Upper lobe of left lung (tissue), 6 donors: ENCODE results near the gene GPC1. TPM values are rescaled to one million over a fixed set of nuclear protein-coding genes. Genes with fewer than 3 reads are reported as not detected.
A peak's percentile ranks its signal among the peaks of the same experiment; 100 is the strongest.

ENCODE experiments used
- ATAC-seq, 2 donors: fragments of 200-7000 bp; cut with Tn5 transposase; one replicate each; pipeline ENCODE4 v1.9.1; 2022; ENCODE audit warnings: mild to moderate bottlenecking in 2 of 2, moderate library complexity in 2 of 2; ENCODE audit not compliant: low FRiP score in 2 of 2
- DNase-seq, 2 donors: peaks; one replicate each; pipeline ENCODE4 v3.0.0-alpha.2; 2019 to 2020
- H3K27ac ChIP-seq, 4 donors: fragments of 200-600 bp; sonication (generic); one replicate each; pipeline ENCODE4 v1.5.1; 2016 to 2019
- H3K27me3 ChIP-seq, 4 donors: fragments of 200-600 bp; sonication (generic); one replicate each; pipeline ENCODE4 v1.5.1; 2017 to 2019
- H3K36me3 ChIP-seq, 4 donors: fragments of 200-600 bp; sonication (generic); one replicate each; pipeline ENCODE4 v1.5.1; 2016 to 2019
- H3K4me1 ChIP-seq, 4 donors: fragments of 200-600 bp; sonication (generic); one replicate each; pipeline ENCODE4 v1.5.1; 2018 to 2019
- H3K4me3 ChIP-seq, 4 donors: fragments of 200-600 bp; sonication (generic); one replicate each; pipeline ENCODE4 v1.5.1; 2017 to 2019; ENCODE audit warnings: mild to moderate bottlenecking in 2 of 4, moderate library complexity in 1 of 4
- H3K9me3 ChIP-seq, 4 donors: fragments of 200-600 bp; sonication (generic); one replicate each; pipeline ENCODE4 v1.5.1; 2018 to 2019
- EP300 ChIP-seq, 4 donors: sonication (generic); formaldehyde crosslinking; IDR thresholded peaks; one replicate each; pipeline ENCODE4 v1.5.1; 2017; ENCODE audit warnings: antibody characterized with exemption in 4 of 4, control low read depth in 2 of 4
- POLR2A ChIP-seq, 4 donors: fragments of 450-650 bp; IDR thresholded peaks; one replicate each; pipeline ENCODE4 v1.5.1; 2016 to 2017; ENCODE audit warnings: antibody characterized with exemption in 4 of 4, mild to moderate bottlenecking in 2 of 4
- POLR2AphosphoS5 ChIP-seq, 2 donors: sonication (generic); formaldehyde crosslinking; IDR thresholded peaks; one replicate each; pipeline ENCODE4 v1.5.1; 2017; ENCODE audit warnings: antibody characterized with exemption in 2 of 2
- WGBS, 2 donors: methylation state at CpG; one replicate each; pipeline ENCODE4 v1.1.5; 2017 to 2018; 5-methylcytosine and 5-hydroxymethylcytosine counted together
- total RNA-seq, 6 donors: library from RNA; depleted of rRNA in 4 of 6; stranded (reverse); fragments of >200 nt in 4 of 6; gene quantifications; one replicate each; pipeline versions ENCODE4 v1.1.0 to v1.2.1, GENCODE V29; 2016 to 2021
- TF ChIP-seq, protein P1 (sequence below), 6 experiments: fragments of 450-650 bp in 4 of 6; fragments of 200-600 bp in 2 of 6; sonication (generic) in 2 of 6; IDR thresholded peaks; one replicate each; pipeline ENCODE4 v1.5.1; 2016 to 2019; ENCODE audit warnings: antibody characterized with exemption in 6 of 6
- donor health status: DM: no; HTN: no; CAD: no; lungs with moderate emphysema.
- donor health status: DM: no; HTN: yes; CAD: no; lungs with severe emphysema.

Gene GPC1
- total RNA-seq, 6 donors from 2014 or later = 16.8 to 45.5 (median 33.2) TPM

DNA sequence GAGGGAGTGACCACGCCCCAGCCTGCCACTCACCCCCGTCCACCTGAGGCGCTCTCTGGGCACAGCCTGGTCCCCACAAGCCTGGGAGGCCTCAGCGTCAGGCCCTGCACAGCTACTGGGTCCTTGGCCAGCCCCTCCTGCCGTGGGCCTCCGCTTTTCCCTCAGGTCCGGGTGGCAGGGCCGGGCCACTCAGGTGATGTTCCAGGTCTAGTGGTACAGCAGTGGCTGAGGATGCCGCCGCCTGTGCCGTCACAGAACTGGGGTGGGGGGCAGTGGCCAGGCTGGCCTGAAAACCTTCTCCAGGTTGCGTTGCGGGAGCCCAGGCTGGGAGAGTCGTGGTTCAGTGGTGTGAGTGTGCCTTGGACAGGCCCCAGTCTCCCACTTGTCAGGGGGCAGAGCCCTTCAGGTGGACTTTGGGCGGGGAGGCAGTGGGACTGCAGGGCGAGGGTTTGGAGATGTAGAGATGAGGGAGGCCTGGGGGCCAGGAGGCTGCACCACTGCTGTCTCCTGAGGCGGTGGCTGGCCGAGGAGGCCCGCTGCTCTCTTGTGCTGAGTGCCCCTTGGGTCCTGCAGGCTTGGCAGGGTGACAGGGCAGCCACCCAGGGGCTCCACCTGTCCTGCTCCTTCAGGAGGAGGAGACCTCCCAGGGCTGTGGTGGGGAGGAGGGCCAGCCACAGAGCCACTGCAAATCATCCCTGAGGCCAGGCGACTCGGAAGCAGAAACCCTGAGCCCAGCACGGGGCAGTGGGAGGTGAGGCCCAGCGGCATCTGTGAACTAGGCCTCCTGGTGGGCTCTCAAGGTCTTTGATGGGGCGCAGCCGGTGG lies 7.6 kb downstream of the GPC1 start:
- TF ChIP-seq, protein P1, sequence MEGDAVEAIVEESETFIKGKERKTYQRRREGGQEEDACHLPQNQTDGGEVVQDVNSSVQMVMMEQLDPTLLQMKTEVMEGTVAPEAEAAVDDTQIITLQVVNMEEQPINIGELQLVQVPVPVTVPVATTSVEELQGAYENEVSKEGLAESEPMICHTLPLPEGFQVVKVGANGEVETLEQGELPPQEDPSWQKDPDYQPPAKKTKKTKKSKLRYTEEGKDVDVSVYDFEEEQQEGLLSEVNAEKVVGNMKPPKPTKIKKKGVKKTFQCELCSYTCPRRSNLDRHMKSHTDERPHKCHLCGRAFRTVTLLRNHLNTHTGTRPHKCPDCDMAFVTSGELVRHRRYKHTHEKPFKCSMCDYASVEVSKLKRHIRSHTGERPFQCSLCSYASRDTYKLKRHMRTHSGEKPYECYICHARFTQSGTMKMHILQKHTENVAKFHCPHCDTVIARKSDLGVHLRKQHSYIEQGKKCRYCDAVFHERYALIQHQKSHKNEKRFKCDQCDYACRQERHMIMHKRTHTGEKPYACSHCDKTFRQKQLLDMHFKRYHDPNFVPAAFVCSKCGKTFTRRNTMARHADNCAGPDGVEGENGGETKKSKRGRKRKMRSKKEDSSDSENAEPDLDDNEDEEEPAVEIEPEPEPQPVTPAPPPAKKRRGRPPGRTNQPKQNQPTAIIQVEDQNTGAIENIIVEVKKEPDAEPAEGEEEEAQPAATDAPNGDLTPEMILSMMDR (IDR thresholded peaks at IDR 0.05) = no peak
- TF ChIP-seq EP300 (IDR thresholded peaks at IDR 0.05) = no peak
- TF ChIP-seq POLR2A (IDR thresholded peaks at IDR 0.05) = no peak
- no peak for TF ChIP-seq POLR2AphosphoS5 (IDR thresholded peaks at IDR 0.05)
- 85 to 86% methylated on average over 5 to 23 of the region's 25 CpGs for WGBS, 2 donors
- peak in 1 of 2 donors; percentile 80 for DNase-seq

DNA sequence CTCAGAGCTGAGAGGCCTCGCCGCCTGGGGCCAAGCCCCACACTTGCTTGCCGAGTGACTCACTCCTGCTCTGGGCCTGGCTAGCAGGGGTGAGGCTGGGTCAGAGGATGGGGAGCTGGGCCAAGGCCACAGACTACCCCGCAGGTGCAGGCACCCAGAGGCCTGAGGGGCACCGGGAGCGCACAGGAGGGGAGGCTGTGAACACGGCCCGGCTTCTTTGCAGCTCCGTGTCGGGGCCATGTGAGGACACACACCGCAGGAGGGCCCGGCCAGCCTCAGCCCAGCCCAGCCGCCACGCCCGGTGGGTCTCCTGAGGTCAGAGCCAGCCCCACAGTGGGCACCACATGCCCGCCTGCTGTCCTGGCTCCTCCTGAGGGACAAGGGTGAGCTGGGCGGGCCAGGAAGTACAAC lies 8.4 kb downstream of the GPC1 start:
- peak in 1 of 2 donors; percentile 79 for DNase-seq
- Histone ChIP-seq H3K36me3 (no peaks in the 10 kb centered on the region), H3K27ac (no peak overlapping the region), H3K4me3 (no peak overlapping the region), H3K9me3 (no peaks in the 10 kb centered on the region), H3K4me1 (no peaks in the 10 kb centered on the region), H3K27me3 (no peaks in the 10 kb centered on the region)
- TF ChIP-seq POLR2AphosphoS5 (IDR thresholded peaks at IDR 0.05) (no peak), POLR2A (IDR thresholded peaks at IDR 0.05) (no peak), EP300 (IDR thresholded peaks at IDR 0.05) (no peak)
- WGBS, 2 donors = 90% methylated on average over 14 of the region's 17 CpGs; no CpG with 5 or more reads in 1 of the 2 donors
- ATAC-seq = no peak

More for the DNA sequence above, 7.6 kb downstream of the GPC1 start:
- Histone ChIP-seq H3K27ac (no peak overlapping the region), H3K36me3 (no peaks in the 10 kb centered on the region), H3K9me3 (no peaks in the 10 kb centered on the region), H3K27me3 (no peaks in the 10 kb centered on the region), H3K4me1 (peaks cover 0 to 2% (median 0%) of the 10 kb centered on the region in 4 donors), H3K4me3 (no peak overlapping the region)
- no peak for ATAC-seq

DNA sequence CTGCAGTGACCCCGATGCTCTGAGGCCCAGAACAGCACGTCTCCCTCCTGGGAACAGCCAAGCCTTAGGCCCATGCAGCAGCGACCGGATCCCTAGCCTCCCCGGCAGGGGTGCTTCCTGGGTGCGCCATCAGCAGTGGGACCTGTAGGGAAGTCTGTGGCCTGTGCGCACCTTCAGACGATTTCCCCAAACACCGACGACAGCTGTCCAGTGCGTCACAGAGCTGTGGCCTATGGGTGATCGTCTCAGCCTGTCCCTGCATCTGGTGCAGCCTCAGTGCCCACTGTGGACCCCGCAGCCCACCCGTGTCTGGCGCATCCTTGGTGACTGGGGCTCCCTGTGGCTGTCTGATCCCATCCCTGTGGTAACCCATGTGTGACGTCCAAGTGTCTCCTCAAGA lies 9.0 kb downstream of the GPC1 start:
- no peak overlapping the region for H3K27ac ChIP-seq
- H3K4me3 ChIP-seq = no peak overlapping the region
- H3K9me3 ChIP-seq = no peaks in the 10 kb centered on the region
- peak in 1 of 2 donors; percentile 68 for DNase-seq
- no peaks in the 10 kb centered on the region for H3K27me3 ChIP-seq
- no peaks in the 10 kb centered on the region for H3K36me3 ChIP-seq
- 80 to 100% methylated on average over 1 to 2 of the region's 16 CpGs for WGBS, 2 donors
- H3K4me1 ChIP-seq = no peaks in the 10 kb centered on the region
- ATAC-seq = no peak
- TF ChIP-seq POLR2A (IDR thresholded peaks at IDR 0.05) = no peak
- no peak for TF ChIP-seq POLR2AphosphoS5 (IDR thresholded peaks at IDR 0.05)
- TF ChIP-seq EP300 (IDR thresholded peaks at IDR 0.05) = no peak
- TF ChIP-seq, protein P1 (IDR thresholded peaks at IDR 0.05) = no peak

DNA sequence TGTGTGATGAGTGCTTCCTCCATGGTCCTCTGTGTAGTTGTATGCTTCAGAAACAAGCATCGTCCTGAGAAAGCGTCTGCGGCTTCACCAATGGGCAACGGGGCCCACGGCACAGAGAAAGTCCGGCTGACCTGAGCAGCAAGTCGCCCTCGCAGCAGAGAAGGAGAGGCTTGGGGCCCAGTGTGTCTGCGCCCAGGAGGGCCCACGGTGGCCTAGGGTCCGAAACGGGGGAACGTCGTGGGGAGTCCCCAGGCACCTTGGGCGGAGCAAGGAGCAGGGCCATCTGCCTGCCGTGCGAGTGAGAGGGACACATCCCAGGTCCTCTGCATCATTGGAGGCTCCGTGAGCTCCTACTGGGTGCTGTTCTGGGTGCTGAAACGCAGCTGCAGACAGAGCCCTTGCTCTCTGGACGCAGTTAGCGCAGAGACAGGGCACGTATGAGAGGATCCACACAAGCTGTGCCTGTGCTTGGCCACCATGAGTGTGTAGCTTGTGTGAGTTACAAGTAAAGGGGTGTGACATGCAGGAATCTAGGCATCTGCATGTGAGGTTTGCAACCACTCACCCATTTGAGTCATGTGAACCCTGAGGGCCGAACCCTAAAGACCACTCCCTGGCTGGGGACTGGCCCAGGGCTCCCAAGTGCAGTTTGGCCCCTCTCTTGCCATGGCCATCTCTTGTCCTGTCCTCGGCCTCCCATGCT lies 10.6 kb downstream of the GPC1 start:
- no peak overlapping the region for H3K27ac ChIP-seq
- no peaks in the 10 kb centered on the region for H3K36me3 ChIP-seq
- peaks cover 0 to 2% (median 0%) of the 10 kb centered on the region in 4 donors for H3K27me3 ChIP-seq
- whole genome bisulfite sequencing, 2 donors = 76 to 82% methylated on average over 20 to 23 of the region's 24 CpGs
- no peak for ATAC-seq
- TF ChIP-seq POLR2AphosphoS5 (IDR thresholded peaks at IDR 0.05) (no peak), EP300 (IDR thresholded peaks at IDR 0.05) (no peak), POLR2A (IDR thresholded peaks at IDR 0.05) (no peak)
- TF ChIP-seq, protein P1 (IDR thresholded peaks at IDR 0.05) = no peak
- no peaks in the 10 kb centered on the region for H3K4me1 ChIP-seq
- no peak for DNase-seq
- H3K9me3 ChIP-seq = no peaks in the 10 kb centered on the region
- no peak overlapping the region for H3K4me3 ChIP-seq

DNA sequence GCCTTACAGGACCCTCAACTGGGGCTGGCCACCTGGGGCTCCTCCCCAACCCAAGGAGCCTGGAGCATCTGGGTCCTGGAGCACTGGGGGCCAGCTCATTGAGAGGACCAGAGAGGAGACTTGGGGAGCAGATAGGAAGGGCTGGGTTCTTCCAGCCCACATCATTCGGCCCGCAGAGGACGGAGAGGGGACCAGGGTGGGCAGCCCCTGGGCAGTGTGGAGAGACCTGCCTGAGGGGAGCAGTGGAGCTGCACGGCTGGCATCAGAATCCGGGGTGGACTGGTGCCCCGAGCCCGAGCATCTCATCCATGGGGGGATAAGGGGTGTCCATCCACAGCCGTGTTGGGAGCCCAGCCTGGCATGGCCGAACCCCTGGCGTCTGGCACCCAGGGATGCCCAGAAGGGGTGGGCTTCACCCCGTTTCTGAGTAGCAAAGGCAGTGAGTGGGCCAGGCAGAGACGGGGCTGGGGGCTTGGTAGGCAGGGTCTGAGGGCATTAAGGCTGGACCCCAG lies 11.3 kb downstream of the GPC1 start:
- H3K9me3 ChIP-seq = no peaks in the 10 kb centered on the region
- ATAC-seq (no peak), DNase-seq (peak in 1 of 2 donors; percentile 62)
- TF ChIP-seq POLR2A (IDR thresholded peaks at IDR 0.05) (no peak), EP300 (IDR thresholded peaks at IDR 0.05) (no peak), POLR2AphosphoS5 (IDR thresholded peaks at IDR 0.05) (no peak)
- TF ChIP-seq, protein P1 (IDR thresholded peaks at IDR 0.05) = no peak
- no peaks in the 10 kb centered on the region for H3K36me3 ChIP-seq
- H3K27ac ChIP-seq = no peak overlapping the region
- H3K27me3 ChIP-seq = peaks cover 0 to 5% (median 0%) of the 10 kb centered on the region in 4 donors
- peaks cover 0 to 4% (median under 1%) of the 10 kb centered on the region in 4 donors for H3K4me1 ChIP-seq
- WGBS, 2 donors = 70 to 91% methylated on average over 5 to 12 of the region's 12 CpGs
- no peak overlapping the region for H3K4me3 ChIP-seq
